Measurements from ENCODE around the gene KRTAP5-9. TPM values are rescaled to one million over a fixed set of nuclear protein-coding genes. Genes with fewer than 3 reads are reported as not detected.

KRTAP5-9 gene
- total RNA-seq, 4 donors from 2014 or later, result not detected

GRCh38 chr11:71557257-71557656, 9.0 kb downstream of the KRTAP5-9 start:
- H3K27ac ChIP-seq, result no peak overlapping the region
- H3K4me1 ChIP-seq, result no peaks in the 10 kb centered on the region
- no peaks in the 10 kb centered on the region for H3K9me3 ChIP-seq
- H3K36me3 ChIP-seq, result no peaks in the 10 kb centered on the region
- no peak for TF ChIP-seq CTCF (IDR thresholded peaks at IDR 0.05)
- no peak for TF ChIP-seq POLR2A (IDR thresholded peaks at IDR 0.05)
- H3K4me3 ChIP-seq, result no peak overlapping the region
- H3K27me3 ChIP-seq, result no peaks in the 10 kb centered on the region
- intact Hi-C loops (cut with DNase I; ENCODE audit: low total_unique reads), result no loop called here
- no peak for DNase-seq

GRCh38 chr11:71558996-71559395, 10.8 kb downstream of the KRTAP5-9 start:
- TF ChIP-seq POLR2A (IDR thresholded peaks at IDR 0.05), result no peak
- TF ChIP-seq CTCF (IDR thresholded peaks at IDR 0.05), result no peak
- DNase-seq, result no peak
- Histone ChIP-seq H3K36me3 (no peaks in the 10 kb centered on the region), H3K4me3 (no peak overlapping the region), H3K9me3 (no peaks in the 10 kb centered on the region), H3K27ac (no peak overlapping the region), H3K27me3 (no peaks in the 10 kb centered on the region), H3K4me1 (no peaks in the 10 kb centered on the region)
- intact Hi-C loops (cut with DNase I; ENCODE audit: low total_unique reads), result no loop called here

- intact Hi-C loops (cut with DNase I; ENCODE audit: low total_unique reads), result no loop called here
- Histone ChIP-seq H3K27ac (no peak overlapping the region), H3K9me3 (no peaks in the 10 kb centered on the region), H3K27me3 (no peaks in the 10 kb centered on the region), H3K4me1 (no peaks in the 10 kb centered on the region), H3K36me3 (no peaks in the 10 kb centered on the region), H3K4me3 (no peak overlapping the region)
- no peak for DNase-seq
- no peak for TF ChIP-seq POLR2A (IDR thresholded peaks at IDR 0.05)
- no peak for TF ChIP-seq CTCF (IDR thresholded peaks at IDR 0.05)
These were observed 13.9 kb downstream of the KRTAP5-9 start for GRCh38 chr11:71562120-71562519.

GRCh38 chr11:71563406-71563805, 15.2 kb downstream of the KRTAP5-9 start:
- Histone ChIP-seq H3K36me3 (no peaks in the 10 kb centered on the region), H3K4me1 (no peaks in the 10 kb centered on the region), H3K9me3 (no peaks in the 10 kb centered on the region), H3K4me3 (no peak overlapping the region), H3K27ac (no peak overlapping the region), H3K27me3 (no peaks in the 10 kb centered on the region)
- DNase-seq, result no peak
- intact Hi-C loops (cut with DNase I; ENCODE audit: low total_unique reads), result no loop called here
- no peak for TF ChIP-seq POLR2A (IDR thresholded peaks at IDR 0.05)
- TF ChIP-seq CTCF (IDR thresholded peaks at IDR 0.05), result no peak

- no peaks in the 10 kb centered on the region for H3K4me1 ChIP-seq
- intact Hi-C loops (cut with DNase I; ENCODE audit: low total_unique reads), result no loop called here
- H3K27ac ChIP-seq, result no peak overlapping the region
- no peak for TF ChIP-seq CTCF (IDR thresholded peaks at IDR 0.05)
- no peak for TF ChIP-seq POLR2A (IDR thresholded peaks at IDR 0.05)
- no peak for DNase-seq
- no peaks in the 10 kb centered on the region for H3K36me3 ChIP-seq
- no peaks in the 10 kb centered on the region for H3K9me3 ChIP-seq
- H3K4me3 ChIP-seq, result no peak overlapping the region
- no peaks in the 10 kb centered on the region for H3K27me3 ChIP-seq
These were observed 16.2 kb downstream of the KRTAP5-9 start for GRCh38 chr11:71564430-71564829.
